GM23248 (cell line): ENCODE results near the gene SLC9A9.

Source experiments
- EZH2 ChIP-seq: fragments of 200-600 bp; sonication (generic); IDR thresholded peaks from 2 replicates; pipeline ENCODE4 v1.6.1; 2018; ENCODE audit warnings: antibody characterized with exemption, mild to moderate bottlenecking; ENCODE audit not compliant: insufficient read depth, poor library complexity, severe bottlenecking
- EZH2phosphoT487 ChIP-seq: fragments of 200-600 bp; sonication (generic); IDR thresholded peaks from 2 replicates; pipeline ENCODE4 v1.6.1; 2018; ENCODE audit warnings: antibody characterized with exemption, moderate library complexity, mild to moderate bottlenecking, low read depth; ENCODE audit not compliant: insufficient read depth

GRCh38 chr3:143436231-143436930, 411.9 kb downstream of the SLC9A9 start:
- no peak for TF ChIP-seq EZH2
- TF ChIP-seq EZH2phosphoT487, result no peak
